ENCODE measurements around the gene NOD2.

Gene NOD2

DNA sequence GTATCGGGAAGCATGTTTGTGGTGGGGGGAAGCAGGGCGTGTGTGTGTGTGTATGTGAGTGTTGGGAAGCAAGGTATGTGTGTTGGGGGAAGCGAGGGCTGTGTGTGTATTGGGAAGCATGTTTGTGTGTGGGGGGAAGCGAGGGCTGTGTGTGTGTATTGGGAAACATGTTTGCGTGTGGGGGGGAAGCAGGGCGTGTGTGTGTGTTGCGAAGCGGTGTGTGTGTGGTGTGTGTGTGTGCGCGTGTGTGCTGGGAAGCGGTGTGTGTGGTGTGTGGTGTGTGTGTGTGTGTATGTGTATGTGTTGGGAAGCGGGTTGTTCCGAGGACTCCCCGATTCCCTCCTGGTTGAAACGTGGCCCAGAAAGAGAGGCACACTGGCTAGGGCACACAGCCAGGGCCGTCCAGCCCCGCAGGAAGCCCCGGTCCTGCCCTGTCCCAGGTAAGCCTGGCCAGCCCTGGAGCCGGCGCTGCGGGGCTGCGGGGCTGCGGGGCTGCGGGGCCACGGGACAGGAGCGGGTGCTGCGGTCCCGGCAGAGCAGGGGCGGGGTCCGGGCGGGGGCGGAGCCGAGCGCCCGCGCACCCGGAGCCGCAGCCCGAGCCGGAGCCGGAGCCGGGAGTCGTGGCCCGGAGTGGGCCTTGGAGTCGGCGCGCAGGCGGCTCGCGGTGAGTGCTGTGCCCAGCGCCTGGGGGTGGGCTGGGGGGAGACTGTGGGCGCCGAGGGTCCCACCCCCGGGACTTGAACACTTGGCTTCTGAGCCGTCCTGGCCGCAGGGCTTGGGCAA lies at the start of gene NOD2:
Gene NOD2 (plus strand): TSS at position 608 of the 783 bp plus-strand sequence. CDS start 5,890 bp downstream, outside the sequence.
- peak; percentile 94 for DNase-seq (ENCODE audit: low spot score)

DNA sequence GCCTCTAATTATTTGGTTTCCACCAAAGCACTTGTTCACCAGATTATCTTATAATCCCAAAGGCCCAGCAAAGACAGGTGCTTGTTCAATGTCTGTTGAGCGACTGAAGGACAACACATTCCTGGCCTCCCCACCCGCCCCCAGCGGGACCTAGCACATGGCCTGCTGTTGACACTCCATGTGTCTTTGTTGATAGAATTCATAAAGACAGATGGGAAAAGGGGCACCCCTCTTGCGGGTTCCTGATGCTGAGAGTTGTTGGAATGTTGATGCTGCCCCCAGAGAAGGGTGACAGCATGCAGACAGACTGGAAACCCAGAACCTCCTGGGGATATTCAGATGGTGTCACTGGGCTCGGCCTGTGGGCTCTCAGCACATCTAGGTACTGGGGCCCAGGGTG lies 49.2 kb upstream of the NOD2 start:
- DNase-seq (ENCODE audit: low spot score): no peak

DNA sequence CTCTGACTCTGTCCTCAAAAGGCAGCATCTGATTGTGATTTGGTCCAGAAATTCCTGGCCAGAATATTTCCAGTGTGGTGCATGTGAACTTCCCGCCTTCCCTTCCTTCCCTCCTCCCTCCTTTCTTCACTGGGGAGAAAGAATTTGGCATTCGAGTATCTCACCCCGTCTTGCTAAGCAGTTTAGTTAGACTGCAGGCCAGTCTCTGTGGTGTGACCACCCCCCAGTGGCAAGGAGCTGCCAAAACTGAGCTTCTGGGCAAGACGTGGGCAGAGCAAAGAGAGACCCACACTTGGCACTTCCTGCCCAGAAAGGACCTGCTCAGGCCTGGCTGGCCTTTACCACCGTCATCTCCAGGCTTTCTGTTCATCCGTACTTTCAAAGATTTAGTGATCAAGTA lies 48.7 kb upstream of the NOD2 start:
- DNase-seq (ENCODE audit: low spot score): peak; percentile 57

DNA sequence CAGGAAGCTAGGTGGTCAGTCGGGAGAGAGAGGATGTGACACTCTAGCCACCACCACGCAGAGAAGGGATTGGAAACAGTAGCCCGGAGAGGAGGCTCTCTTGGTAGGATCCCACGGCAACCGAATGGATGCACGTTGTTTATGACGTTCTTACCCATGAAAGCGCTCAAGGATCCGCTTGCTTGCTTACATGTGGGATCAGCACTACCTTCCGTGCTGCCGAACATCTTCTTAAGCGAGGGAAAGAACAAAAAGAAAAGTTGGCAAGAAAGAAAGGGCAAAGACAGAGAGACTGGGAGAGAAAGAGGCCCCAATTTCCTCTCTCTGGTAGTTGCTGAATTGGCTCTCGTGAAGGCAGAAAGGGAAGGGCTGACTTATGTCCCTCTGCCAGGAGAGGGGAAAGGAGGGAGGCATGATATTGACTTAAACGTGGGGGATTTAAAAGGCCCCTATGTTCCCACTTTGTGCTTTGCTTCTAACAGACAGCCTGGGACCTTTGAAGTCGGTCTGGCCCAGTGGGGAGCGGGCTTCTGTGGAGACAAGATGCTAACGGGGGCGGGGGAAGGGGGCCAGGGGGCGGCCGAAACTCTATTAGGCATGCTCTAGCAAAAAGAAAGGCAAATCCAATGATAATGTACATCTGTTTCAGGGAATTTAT lies 47.7 kb upstream of the NOD2 start:
- peak; percentile 49 for DNase-seq (ENCODE audit: low spot score)

DNA sequence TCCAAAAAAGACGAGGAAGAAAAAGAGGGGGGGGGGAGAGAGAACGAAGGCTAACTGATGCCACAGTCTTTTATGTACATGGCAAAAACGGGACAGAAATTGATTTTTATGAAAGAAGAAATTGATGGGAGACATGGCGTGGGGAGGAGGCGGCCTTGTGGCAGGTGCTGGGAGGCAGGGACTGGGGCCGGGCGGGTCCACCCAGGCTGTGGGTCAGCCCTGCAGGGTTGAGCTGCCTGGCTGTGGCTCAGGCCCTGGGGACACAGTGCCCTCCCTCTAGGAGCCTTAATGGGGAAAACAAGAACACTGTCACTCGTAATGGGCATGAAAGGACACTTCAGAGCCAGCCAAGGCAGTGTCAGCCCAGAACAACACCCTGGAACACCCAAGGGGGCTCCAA lies 47.1 kb upstream of the NOD2 start:
- no peak for DNase-seq (ENCODE audit: low spot score)

DNA sequence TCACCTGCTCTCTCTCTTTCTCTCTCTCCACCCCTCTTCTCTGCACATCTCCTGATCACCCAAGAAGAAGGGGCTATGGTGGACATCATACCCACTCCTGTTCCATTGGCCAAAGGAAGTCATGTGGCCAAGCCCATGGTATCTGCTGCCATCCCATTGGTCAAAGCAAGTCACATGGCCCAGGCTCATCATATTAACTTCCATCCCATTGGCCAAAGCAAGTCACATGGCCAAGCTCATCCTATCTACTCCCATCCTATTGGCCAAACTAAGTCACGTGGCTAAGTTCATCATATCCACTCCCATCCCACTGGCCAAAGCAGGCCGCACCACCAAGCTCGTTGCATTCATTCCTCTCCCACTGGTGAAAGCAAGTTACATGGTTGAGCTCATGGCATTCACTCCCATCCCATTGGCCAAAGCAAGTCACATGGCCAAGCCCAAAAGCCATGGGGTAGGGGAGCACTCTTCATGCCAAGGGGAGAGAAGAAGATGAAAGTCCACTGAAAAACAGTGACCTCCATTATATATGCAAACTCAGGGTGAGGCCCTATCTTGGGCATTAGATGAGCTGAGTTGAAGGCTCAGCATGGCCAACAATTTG lies 41.5 kb upstream of the NOD2 start:
- DNase-seq (ENCODE audit: low spot score): no peak

DNA sequence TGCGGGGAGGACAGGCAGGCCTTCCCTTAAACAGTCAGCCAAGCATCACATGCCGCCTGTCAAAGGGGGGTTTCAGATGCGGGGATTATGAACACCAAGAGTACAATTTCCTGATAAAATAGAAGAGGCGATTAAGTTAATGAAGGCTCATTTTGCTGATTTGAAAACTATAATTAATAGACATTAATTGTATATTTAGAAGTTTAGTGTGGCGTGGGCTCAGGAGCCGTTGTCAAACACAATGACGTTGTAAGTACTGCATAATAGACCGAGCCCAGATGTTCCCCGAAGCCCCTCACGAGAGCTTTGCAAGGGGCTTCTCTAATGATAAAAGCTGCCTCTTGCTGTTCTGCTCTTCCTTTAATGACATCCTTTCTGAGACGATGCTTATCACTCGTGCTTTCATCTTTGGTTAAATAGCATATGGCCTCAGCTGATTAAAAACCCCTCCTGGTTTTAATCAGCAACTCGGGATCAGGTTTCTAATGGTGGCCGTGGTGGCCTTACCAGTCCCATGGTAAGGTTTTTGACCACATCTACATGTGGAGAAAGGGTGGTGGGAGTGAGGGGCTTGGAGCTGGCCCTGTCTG lies 40.5 kb upstream of the NOD2 start:
- no peak for DNase-seq (ENCODE audit: low spot score)

DNA sequence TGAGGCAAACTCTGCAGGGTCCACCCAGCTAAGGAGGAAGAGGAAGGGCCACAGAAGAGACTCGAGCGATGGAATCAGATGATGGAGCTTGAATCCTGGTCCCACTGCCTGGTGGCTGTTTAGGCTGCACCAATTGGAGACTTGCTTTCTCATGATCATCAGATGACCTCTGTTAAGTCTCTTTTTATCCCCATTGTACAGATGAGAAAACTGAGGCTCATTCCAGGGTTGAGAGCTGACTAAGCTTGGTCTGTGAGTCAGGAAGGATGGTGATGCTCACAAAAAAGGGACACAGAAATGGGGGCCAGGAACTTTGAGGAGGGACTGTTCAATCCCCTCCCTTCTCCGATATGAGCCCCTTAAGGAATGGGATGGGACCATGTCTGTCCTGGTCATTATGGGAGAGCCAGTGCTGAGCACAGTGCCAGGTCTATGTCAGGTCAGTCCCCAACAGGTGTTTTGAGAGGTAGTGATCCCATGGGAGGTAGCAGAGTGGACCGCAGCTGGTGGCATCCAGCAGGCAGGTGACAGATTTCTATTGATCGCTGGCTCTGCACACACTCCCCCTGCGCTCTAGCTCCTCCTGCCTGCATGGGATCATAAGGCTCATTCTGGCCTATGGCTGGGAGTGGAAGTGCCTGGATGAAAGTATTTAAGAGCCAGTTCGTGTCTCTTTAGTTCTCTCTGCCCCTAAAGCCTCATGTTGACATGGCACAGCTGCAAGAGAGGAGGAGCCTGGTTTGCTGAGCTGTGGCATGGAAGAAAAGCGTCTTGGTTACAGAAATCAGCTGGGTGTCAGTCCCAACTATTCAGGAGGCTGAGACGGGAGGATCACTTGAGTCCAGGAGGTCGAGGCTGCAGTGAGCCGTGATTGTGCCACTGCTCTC lies 39.5 kb upstream of the NOD2 start:
- DNase-seq (ENCODE audit: low spot score): no peak

DNA sequence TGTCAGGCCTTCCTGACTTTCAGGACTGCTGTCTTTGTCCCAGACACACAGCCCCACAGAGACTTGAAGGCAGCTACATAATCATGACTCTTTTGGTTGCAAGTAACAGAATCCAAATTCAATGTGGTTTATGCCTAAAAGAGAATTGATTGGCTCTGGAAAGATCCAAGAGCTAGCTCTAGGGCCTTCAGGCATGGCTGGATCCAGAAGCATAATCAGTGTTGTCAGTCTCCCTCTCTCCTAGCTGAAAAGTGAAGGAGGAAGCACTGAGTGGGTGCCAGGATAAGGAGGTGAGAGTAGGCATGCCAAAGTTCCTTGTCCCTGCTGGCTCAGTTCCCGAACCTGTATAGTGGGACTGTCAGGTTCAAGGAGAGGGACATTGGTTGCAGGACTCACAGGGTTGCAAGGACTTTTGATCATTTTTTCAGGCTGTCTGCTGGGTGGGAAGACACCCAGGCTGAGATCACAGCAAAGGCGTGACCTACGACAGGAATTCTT lies 37.8 kb upstream of the NOD2 start:
- no peak for DNase-seq (ENCODE audit: low spot score)

DNA sequence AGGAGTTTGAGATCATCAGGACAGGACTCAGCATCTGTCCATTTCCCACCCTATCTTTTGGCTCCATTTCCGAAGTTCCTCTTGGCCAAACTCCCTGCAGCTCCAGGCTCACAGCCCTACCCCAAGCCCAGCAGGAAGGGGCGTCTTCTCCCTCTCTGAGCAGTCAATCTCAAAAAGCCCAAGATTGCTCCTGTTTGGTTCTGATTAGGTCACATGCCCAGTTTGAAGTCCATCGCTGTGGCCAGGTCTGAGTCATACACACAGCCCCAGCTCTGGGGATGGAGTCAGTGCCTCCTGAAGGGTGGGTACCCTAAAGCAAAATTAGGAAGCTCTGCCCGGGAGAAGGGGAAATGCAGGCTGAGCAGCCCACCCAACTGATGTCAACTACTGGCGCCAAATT lies 36.2 kb upstream of the NOD2 start:
- no peak for DNase-seq (ENCODE audit: low spot score)

DNA sequence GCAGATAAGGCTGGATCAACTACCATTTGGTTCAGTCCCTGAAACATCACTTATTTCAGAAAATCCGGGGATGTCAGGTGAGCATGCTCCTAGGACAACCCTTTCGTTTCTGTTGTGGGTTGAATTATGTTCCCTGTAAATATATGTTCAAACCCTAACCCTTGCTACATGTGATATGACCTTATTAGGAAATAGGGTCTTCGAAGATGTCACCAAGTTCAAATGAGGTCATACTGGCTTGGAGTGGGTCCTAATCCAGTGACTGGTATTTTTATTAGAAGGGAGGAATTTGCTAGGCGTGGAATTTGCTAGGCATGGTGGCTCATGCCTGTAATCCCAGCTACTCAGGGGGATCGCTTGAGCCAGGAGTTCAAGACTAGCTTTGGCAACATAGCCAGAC lies 33.6 kb upstream of the NOD2 start:
- no peak for DNase-seq (ENCODE audit: low spot score)

DNA sequence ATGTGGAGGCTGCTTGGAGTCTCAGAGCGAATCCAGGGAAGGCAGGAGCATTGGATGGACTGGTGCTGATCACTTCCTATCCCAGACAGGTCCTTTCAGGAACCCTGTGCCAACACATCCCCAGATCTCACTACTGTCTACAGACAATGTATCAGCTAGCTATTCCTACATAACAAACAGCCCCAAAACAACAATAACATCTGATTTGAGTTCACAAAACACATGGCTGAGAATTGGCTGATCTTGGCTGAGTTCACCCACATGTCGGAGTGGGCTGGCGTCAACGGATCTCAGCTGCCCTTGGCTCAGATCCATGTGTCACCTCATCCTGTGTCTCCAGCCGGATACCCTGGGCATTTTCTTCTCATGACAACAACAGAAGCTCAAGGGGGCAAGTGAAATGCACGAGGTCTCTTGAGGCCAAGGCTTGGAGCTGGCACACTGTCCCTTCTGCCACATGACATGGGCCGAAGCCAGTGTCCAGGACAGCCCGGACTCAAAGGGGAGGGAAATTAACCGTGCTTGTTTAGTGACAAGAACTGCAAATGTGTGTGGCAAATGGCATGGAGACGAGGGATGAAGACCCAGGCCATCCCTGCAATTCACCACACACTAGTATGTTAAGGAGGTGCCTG lies 31.0 kb upstream of the NOD2 start:
- DNase-seq (ENCODE audit: low spot score): no peak

DNA sequence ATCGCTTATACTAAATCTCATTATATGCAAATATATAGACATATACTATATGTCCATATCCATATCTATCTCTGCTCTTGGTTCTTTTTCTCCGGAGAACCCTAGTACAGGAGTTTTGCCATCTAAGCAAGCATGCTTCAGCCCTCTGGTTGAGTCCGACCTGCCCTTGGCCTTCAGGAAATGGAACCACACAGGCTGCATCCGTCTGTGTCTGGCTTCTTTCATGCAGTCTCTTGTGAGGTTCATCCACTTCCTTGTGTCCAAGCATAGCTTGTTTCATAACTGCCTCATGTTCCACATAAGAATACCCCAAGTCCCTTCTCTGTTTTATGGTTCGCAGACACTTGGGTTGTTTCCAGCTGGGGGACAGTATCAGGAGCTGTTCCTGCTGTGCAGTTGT lies 29.1 kb upstream of the NOD2 start:
- no peak for DNase-seq (ENCODE audit: low spot score)

DNA sequence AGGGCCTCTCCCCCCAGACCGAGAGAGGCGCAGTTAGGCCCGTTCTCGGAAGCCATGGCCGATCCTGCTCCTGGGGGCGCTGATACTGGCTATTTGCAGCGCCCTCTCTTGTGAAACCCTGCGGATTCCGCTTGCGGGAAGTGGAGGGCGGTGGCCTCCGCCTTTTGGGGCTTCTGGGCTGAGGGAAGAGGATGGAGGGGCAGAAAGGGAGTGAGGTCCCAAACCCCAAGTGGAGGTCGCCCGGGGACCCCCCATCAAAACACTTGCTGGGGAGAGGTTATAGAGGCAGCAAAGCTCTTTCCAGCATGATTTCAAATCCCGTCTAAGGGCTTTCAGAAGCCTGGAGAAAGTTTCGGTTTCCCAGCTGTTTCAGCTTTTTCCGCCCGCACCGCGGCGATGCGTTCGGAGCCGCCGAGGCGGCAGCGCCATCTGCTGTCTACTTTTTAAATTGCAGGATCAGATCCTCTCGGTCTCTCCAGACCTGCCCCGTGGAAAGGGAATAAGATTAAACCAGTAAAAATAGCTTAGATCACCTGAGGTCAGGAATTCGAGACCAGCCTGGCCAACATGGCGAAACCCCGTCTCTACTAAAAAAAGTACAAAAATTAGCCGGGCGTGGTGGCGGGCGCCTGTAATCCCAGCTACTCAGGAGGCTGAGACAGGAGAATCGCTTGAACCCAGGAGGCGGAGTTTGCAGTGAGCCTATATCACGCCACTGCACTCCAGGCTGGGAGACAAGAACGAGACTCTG lies 28.1 kb upstream of the NOD2 start:
- DNase-seq (ENCODE audit: low spot score): peak; percentile 89

DNA sequence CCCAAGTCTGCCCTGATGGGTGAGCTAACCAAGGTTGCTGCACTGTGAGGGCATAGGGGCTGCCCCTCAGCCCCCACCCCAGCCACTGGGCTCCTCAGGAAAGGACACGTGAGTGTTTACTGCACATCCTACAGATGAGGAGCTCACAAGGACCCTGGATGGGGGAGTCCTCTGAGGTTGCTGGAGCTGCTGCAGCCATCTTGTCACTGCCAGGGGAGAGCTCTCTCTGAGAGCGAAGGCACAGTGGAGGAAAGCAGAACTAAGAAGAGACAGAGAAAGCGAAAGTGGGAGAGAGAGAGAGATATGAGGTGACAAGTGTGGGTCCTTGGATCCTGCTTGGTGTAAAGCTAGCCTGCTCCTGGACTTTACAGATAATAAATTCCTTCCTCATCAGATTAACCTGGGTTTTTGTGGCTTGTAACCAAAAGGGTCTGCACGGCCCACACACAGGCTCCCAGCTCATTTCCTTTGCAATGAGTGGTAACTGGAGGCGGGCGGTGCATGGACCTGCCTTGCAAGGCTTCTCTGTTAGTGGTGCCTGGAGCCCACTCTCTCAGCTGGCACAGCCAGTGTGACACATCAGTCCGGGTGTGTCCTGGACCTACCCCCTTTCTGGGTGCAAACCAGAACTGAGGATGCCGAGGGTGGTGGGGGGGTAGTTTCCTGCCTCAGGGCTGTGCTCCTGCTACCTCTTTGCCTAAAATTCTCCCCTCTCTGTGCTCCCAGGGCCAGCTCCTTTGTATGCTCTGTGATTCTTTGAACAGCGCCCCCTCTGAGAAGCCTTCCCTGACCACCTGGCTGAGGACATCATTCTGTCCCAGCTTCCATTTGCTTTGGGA lies 26.5 kb upstream of the NOD2 start:
- DNase-seq (ENCODE audit: low spot score): no peak

DNA sequence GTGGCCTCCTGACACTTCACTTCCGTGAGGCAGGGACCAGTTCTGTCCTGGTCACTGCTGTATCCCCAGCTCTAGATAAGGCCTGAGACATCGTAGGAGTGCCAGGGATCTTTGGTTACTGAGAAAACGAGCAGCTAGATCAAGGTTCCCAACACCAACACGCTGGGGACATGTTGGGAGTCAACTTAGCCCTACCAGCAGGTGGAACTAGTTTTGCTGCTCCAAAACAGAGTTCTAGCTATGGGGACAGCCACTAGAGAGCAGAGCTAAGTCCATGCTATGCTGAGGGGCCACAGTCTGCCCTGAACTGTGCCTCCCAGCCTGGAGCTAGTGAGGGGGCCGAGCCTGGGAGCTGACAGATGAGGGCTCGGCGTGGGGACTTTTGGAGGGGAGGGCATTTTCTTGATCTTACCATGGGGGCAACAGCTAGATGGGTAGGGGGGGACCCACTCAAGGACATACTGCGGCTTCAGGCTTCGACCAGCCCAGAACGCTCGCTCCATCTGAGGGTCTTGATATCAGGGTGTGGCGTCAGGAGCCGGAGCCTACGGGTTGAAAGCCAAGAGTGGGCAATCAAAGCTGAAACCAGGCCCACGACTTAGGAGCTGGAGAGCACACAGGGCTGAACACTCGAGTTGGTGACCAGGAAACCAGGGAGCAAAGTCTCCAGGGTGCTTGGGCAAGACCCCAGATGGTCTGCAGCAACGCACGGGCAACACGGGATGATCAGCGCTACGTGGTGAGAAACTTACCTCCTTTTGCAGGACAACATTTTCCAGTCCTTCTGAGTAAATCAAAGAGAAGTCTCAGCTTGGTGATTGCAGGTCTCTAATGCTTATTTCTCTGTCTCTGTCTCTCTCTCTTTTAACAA lies 25.7 kb upstream of the NOD2 start:
- DNase-seq (ENCODE audit: low spot score): no peak

DNA sequence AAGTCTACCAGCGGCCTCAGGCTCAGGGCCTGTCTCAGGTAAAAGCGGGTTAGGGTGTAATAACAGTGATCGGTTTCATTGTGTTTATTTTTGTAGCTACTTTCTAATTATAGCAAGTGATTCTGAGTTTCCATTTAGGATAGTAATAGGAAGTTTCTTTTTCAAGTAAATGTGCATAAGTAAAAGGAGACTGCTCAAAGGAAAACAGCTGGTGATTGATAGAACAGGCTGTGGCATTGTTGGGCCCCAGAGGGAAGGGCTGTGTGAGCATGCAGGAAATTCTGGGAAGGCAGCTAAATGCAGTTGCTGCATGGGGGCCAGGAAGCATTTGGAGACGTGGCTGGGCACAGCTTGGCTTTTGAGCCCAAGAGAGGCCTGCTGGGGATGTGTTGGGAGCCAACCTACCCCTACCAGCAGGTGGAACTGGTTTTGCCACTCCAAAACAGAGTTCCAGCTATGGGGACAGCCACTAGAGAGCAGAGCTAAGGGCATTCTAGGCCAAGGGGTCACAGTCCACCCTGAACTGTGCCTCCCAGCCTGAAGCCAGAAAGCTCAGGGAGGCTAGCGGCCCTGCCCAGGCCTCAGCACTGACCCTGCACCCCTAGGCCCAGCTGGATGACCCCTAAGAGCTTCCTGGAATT lies 24.9 kb upstream of the NOD2 start:
- no peak for DNase-seq (ENCODE audit: low spot score)

DNA sequence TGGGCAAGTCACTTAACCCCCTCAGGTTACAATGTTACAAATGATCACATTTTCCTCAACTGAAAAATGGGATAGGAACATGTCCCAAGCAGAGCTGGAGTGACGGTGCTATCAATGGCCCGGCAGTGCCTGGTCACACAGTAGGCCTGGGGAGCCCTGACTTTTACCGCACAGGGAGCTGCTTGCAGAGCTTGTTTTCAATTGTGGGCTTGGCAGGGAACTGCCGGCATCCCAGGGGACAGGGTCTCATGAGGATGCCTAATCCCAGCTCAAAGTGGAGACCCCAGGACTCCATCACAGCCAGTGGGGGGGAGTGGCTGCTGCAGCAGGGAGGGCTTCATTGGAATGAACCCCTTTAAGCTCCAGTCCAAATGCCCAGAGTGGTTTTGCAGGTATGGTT lies 23.7 kb upstream of the NOD2 start:
- no peak for DNase-seq (ENCODE audit: low spot score)
